ENCODE measurements around the gene MAP3K12. TPM values are rescaled to one million over a fixed set of nuclear protein-coding genes. Genes with fewer than 3 reads are reported as not detected.

Gene MAP3K12
- total RNA-seq, 1 donor from 2014 or later: 6.0 TPM

DNA sequence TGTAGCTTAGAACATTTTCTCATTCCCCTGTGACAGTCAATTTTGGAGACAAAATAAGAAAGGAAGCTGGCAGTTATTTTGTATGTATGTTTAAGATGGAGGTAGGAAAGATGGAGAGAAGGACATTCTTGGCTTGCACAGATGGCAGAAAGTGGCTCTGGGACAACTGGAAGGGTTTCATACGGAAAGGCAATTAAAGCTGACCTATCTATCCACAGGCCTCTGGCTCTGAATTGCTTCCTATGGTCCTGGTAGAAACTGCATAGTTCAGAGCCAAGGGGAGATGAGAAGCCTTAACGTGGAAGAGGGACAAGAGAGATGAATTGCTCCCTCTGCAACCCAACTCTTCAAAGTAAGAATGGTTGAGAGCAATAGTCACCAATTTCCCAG, 16.0 kb upstream of the MAP3K12 start:
- peaks cover 71% of the 10 kb centered on the region for H3K36me3 Mint-ChIP-seq (ENCODE audit: low read depth)
- no peak overlapping the region for H3K27ac Mint-ChIP-seq
- TF ChIP-seq, protein P1, sequence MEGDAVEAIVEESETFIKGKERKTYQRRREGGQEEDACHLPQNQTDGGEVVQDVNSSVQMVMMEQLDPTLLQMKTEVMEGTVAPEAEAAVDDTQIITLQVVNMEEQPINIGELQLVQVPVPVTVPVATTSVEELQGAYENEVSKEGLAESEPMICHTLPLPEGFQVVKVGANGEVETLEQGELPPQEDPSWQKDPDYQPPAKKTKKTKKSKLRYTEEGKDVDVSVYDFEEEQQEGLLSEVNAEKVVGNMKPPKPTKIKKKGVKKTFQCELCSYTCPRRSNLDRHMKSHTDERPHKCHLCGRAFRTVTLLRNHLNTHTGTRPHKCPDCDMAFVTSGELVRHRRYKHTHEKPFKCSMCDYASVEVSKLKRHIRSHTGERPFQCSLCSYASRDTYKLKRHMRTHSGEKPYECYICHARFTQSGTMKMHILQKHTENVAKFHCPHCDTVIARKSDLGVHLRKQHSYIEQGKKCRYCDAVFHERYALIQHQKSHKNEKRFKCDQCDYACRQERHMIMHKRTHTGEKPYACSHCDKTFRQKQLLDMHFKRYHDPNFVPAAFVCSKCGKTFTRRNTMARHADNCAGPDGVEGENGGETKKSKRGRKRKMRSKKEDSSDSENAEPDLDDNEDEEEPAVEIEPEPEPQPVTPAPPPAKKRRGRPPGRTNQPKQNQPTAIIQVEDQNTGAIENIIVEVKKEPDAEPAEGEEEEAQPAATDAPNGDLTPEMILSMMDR (IDR thresholded peaks at IDR 0.05): no peak
- H3K9me3 Mint-ChIP-seq: no peaks in the 10 kb centered on the region
- H3K4me3 Mint-ChIP-seq: no peak overlapping the region
- H3K27me3 Mint-ChIP-seq: no peaks in the 10 kb centered on the region
- no peaks in the 10 kb centered on the region for H3K4me1 Mint-ChIP-seq
- intact Hi-C loops (cut with micrococcal nuclease): no loop called here
- ATAC-seq (ENCODE audit: low read depth) (no peak), DNase-seq (no peak)
- ChIA-PET POLR2A (interaction anchor here (3.1 kb wide), 1 partner anchor 14 kb away, joined by 11 read pairs; the partner anchor contains the start of gene TARBP2), CTCF (no interaction called here)

DNA sequence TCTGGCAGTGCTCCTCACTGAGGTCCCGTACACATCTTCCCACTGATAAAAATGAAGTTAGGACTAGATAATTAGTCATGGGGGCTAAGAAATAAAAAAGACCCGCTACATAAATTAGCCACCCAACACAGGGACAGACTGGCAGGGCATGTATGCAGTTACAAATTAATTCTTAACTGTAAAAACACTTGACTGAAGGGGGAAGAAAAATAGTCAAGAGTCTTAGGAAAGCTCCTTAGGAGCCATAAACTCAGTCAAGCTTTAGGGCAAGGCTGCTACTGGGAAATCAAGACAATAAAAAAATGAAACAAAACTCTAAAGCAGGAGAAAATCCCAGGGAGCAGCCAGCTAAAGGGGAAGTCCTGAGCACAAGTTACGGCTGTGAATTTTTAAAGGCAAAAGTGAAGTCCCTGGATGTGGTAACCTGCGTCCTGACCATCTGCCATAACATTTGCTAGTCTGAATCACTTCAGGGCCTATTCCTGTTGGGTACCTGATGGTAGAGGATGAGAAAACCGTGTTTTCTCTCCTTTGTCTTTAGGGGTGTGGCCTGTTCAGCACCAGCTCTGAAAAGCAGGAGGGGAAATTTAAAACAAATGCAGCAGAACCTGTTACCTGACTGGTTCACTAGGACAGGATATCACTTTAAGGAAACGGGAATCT, 15.5 kb upstream of the MAP3K12 start:
- CTCF ChIA-PET: no interaction called here
- ATAC-seq (ENCODE audit: low read depth) (no peak), DNase-seq (no peak)
- POLR2A ChIA-PET: interaction anchor here (3.1 kb wide), 1 partner anchor 14 kb away, joined by 11 read pairs; the partner anchor contains the start of gene TARBP2
- H3K27ac Mint-ChIP-seq: no peak overlapping the region
- intact Hi-C loops (cut with micrococcal nuclease): no loop called here
- H3K9me3 Mint-ChIP-seq: no peaks in the 10 kb centered on the region
- H3K4me1 Mint-ChIP-seq: no peaks in the 10 kb centered on the region
- TF ChIP-seq, protein P1 (IDR thresholded peaks at IDR 0.05): no peak
- H3K36me3 Mint-ChIP-seq (ENCODE audit: low read depth): peaks cover 66% of the 10 kb centered on the region
- no peaks in the 10 kb centered on the region for H3K27me3 Mint-ChIP-seq
- no peak overlapping the region for H3K4me3 Mint-ChIP-seq

DNA sequence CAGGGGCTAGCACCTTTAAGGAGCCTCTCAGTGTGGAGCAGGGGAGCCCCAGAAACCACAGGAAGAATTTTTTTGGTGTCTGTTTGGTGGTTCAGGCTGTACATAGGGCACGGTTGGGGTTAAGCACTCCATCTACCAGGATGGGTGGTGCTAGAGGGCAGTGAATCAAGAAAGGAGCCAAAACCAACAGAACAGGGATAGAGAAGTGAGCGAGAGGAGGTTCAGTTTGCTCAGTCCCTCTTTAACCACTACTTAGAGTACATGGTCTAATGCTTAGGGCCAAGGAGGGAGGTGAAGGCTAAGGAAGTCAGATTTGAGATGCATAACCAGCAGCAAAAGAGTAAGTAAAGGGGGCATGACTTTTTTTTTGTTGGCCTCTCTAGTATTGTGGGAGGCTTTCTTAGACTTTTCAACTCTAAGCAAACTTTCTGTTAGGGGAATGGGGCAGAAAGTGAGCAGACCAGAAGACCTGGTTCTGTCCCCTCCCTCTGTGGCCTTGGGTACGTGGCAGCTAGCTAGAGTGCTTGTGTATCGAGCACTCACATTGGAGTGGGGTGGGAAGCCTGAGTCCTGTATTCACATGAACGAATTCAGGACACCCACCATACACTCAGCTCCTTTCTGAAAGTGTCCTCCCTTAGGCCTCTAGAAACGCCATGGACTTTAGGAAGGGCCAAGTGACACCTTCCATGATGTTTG, 14.6 kb upstream of the MAP3K12 start:
- H3K27ac Mint-ChIP-seq: no peak overlapping the region
- POLR2A ChIA-PET: interaction anchor here (3.1 kb wide), 1 partner anchor 13 kb away, joined by 11 read pairs; the partner anchor contains the start of gene TARBP2
- peaks cover 61% of the 10 kb centered on the region for H3K36me3 Mint-ChIP-seq (ENCODE audit: low read depth)
- DNase-seq (no peak), ATAC-seq (ENCODE audit: low read depth) (no peak)
- intact Hi-C loops (cut with micrococcal nuclease): no loop called here
- H3K4me1 Mint-ChIP-seq: peaks cover 3% of the 10 kb centered on the region
- no peaks in the 10 kb centered on the region for H3K27me3 Mint-ChIP-seq
- no peaks in the 10 kb centered on the region for H3K9me3 Mint-ChIP-seq
- CTCF ChIA-PET: no interaction called here
- TF ChIP-seq, protein P1 (IDR thresholded peaks at IDR 0.05): no peak
- H3K4me3 Mint-ChIP-seq: no peak overlapping the region

DNA sequence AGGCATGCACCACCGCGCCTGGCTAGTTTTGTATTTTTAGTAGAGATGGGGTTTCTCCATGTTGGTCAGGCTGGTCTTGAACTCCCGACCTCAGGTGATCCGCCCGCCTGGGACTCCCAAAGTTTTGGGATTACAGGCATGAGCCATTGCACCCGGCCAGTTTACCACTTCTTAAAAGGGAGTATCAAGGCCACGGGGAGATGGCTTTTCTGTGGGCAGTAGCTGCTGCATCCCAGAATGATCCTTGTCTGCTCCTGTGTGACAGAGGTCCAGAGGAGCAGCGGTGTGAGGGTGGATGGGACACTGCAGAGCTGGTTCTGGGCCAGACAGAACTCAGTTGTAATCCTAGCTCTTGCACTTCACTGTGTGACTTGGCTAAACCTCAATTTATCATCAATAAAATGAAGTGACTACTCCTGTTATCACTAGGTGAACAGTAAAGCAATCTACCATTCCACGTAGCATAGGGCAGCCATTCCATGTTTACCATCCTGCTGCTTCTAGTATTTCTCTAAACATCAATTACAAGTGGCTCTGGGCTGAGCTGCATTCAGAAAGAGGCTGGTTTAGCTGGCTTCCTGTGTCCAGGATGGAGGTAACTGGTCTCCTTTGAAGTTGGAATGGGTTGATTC, 11.0 kb upstream of the MAP3K12 start:
- POLR2A ChIA-PET: interaction anchor here (0.8 to 2.5 kb wide), 2 partner anchors 9 to 18 kb away, joined by 3 to 18 read pairs; partner anchors contain the start of gene TARBP2
- Mint-ChIP-seq H3K36me3 (ENCODE audit: low read depth) (peaks cover 53% of the 10 kb centered on the region), H3K27ac (no peak overlapping the region), H3K9me3 (no peaks in the 10 kb centered on the region), H3K4me1 (peaks cover 10% of the 10 kb centered on the region), H3K4me3 (no peak overlapping the region), H3K27me3 (no peaks in the 10 kb centered on the region)
- no peak for ATAC-seq (ENCODE audit: low read depth)
- CTCF ChIA-PET: interaction anchor here (2.4 to 4.0 kb wide), 4 partner anchors 16 to 157 kb away, joined by 7 to 39 read pairs (median 12); no protein-coding TSS in a partner anchor
- TF ChIP-seq, protein P1 (IDR thresholded peaks at IDR 0.05): no peak
- no peak for DNase-seq
- intact Hi-C loops (cut with micrococcal nuclease): no loop called here
